ENCODE results near the gene KRTAP4-12.
"Not testable (repeated sequence)": the region's sequence is repeated elsewhere in the genome, so short reads cannot be mapped to it uniquely, and the experiment has no call there.

Gene KRTAP4-12

GRCh38 chr17:41123991-41124371 is at the start of gene KRTAP4-12:
Gene KRTAP4-12, minus strand, starts transcription at chr17:41124182. Its CDS starts 60 bp downstream, at chr17:41124122.
- not testable (repeated sequence) for DNase-seq

GRCh38 chr17:41171886-41172285 is 47.9 kb upstream of the KRTAP4-12 start:
- no peak for DNase-seq

DNA sequence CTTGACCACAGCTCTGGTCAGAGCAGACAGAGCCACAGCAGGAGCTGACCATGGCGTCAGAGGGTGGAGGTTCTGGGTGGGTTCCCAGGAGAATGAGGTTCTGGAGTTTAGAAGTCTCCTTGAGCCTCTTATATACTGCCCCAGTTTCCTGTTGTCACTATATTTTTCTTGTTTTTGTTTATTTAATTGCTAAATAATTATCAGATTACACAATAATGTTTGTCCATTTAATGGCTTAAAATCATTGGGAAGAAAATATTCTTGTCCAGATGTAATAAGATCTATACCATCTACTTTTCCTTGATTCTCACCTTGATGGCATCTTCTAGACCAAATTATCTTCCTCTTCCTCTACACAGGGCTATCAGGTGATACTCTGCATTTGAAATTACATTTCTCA is 44.1 kb upstream of the KRTAP4-12 start, which contains the start of gene KRTAP4-3:
KRTAP4-3 (minus strand) TSS at position 101 of the 400 bp plus-strand sequence; CDS start at position 52, 49 bp downstream.
- no peak for DNase-seq

DNA sequence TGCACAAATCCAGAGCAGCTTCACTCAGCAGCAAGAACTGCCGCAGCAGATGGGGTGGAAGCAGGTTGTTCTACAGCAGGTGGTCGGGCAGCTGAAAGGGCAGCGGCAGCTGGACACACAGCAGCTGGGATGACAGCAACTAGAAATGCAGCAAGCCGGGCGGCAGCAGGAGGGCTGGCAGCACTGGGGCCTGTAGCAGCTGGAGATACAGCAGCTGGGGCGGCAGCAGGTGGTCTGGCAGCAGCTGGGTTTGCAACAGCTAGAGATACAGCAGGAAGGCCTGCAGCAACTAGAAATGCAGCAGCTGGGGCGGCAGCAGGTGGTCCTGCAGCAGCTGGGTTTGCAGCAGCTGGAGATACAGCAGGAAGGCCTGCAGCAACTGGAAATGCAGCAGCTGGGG is 43.6 kb upstream of the KRTAP4-12 start:
- no peak for DNase-seq

GRCh38 chr17:41163828-41164227 is 39.8 kb upstream of the KRTAP4-12 start:
- DNase-seq = no peak

DNA sequence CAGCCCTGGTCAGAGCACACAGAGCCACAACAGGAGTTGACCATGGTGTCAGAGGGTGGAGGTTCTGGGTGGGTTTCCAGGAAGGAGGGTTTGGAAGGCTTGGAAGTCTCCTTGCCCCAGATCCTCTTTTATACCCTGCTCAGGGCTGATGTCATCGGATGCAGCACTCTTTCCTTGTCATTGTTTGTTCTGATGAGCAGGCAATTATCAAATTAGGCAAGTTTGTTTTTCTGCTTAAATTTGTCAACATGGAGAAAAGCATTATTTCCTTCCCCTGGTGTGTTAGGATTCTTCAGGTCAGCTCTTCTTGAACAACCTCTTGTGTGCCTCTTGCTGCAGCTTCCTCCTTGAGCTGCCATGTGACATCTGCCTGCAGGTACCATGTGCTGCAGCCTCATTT is 36.7 kb upstream of the KRTAP4-12 start, which contains the start of gene KRTAP4-4:
KRTAP4-4 (minus strand) TSS at position 101 of the 400 bp plus-strand sequence; CDS start at position 44, 57 bp downstream.
- DNase-seq = no peak

DNA sequence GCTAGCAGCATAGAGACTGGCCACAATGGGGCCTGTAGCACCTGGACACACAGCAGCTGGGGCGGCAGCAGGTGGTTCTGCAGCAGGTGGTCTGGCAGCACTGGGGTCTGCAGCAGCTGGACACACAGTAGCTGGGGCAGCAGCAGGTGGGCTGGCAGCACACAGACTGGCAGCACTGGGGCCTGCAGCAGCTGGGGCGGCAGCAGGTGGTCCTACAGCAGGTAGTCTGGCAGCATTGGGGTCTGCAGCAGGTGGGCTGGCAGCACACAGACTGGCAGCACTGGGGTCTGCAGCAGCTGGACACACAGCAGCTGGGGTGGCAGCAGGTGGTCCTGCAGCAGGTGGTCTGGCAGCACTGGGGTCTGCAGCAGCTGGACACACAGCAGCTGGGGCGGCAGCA is 36.2 kb upstream of the KRTAP4-12 start:
- not testable (repeated sequence) for DNase-seq

DNA sequence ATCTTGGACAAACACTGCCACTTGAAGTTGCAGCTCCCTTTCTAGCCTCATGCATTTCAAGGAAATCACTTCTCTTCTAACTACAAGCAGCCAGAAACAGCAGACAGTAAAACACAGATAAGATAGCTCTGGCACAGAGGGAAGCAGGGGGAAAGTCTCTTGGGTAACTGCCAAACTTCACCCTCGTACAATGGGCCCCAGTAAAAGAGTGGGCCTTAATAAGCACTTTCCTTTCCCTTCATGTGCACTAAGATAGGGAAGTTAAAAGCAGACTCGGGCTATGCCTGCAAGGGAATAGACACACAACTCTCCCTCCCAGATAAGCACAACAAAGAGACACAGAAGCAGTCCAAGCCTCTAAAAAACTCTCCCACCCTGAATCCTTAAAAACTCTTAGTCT is 29.9 kb upstream of the KRTAP4-12 start:
- no peak for DNase-seq

DNA sequence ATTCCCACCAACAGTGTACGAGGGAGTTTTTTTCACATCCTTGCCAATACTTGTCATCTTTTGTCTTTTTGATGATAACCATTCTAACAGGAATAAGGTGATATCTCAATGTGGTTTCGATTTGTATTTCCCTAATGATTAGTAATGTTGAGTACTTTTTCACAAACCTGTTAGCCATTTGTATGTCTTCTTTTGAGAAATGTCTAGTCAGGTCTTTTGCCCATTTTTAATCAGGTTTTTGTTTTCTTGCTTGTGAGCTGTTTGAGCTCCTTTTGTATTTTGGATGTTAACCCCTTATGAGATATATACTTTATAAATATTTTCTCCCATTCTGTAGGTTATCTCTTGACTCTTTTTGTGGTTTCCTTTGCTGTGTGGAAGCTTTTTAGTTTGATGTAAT is 27.5 kb upstream of the KRTAP4-12 start:
- no peak for DNase-seq

DNA sequence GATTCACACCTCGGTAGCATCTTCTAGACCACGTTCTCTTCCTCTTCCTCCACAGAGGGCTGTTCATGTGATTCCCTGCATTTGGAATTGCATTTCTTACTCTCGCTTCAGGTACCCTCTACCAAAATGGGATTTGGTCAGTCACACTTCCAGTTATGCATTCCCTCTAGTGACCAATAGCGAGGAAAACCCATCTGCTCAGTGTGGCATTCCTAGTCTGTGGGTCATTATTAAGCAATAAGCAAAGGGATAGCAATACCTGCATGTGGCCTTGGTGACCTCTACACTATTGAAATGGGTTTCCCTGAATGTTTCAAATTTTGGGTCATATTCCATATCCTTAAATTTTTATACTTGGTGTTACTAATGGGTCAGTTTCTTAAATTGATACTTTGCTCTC is 26.0 kb upstream of the KRTAP4-12 start:
- no peak for DNase-seq

GRCh38 chr17:41149652-41149985 is 25.6 kb upstream of the KRTAP4-12 start, which contains the start of gene KRTAP4-5:
Gene KRTAP4-5, minus strand, starts transcription at chr17:41149825. Its CDS starts 58 bp downstream, at chr17:41149767.
- no peak for DNase-seq

DNA sequence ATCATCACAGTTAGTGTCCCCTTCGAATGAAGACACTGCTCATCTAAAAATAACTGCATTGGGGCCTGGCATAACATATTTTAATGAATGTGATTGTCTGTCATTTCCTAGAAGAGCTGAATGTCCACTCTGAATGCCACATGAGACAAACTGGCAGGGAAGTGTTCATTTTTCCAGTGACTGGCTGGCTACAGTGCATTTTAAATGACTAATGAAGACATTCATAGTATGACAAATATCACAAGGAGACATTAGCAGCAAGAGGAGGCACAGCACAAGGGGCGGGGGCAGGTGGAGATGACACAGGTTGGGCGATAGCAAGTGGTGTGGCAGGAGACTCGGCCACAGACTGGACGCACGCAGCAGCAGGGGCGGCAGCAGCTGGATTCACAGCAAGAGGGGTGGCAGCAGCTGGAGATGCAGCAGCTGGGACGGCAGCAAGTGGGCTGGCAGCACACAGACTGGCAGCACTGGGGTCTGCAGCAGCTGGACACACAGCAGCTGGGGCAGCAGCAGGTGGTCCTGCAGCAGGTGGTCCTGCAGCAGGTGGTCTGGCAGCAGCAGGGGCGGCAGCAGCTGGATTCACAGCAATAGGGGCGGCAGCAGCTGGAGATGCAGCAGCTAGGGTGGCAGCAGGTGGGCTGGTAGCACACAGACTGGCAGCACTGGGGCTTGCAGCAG is 25.1 kb upstream of the KRTAP4-12 start:
- not testable (repeated sequence) for DNase-seq

DNA sequence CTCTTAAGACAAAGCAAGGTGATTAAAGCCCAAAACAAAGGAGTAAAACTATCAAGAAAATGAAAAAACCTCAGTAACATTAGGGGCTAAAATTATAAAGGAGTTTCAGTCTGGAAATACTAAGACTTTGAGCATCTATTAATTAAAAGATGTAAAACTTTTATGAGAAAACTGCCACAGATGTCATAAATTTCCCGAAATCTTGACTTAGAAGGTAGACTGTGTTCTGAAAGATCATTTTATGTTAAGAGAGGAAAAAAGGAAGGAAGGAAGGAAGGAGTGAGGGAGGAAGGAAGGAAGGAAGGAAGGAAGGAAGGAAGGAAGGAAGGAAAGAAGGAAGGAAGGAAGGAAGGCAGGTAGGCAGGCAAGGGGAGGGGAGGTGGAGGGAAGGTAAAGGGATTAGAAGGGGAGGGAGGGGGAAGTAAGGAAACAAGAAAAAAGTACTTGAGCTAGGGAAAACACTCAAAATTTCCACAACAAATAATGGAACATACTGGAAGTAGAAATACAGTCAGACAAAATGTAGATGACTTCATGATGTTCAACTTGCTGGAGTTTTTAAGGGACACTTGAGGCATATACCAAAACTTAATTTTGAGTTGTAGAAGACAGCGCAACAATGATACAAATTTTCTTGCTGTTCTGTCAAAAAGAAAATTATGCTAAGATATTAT is 23.7 kb upstream of the KRTAP4-12 start:
- DNase-seq = no peak

DNA sequence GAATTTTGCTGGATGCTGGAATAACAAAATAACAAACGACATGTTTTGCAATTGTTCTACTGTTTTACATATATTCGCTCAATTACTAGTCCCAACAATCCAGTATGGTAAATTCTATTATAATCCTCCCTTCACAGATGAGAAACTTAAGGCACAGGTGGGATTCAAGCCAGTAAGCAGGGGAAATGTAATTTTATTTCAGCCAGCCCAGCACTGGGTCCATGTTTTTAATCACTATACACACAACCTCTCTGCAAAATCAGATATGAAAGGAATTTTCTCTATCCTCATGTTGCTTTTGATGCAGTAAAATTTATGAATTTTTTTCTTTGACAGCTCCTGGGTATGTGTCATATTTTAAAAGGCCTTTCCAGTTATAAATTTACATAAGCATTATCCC is 21.3 kb upstream of the KRTAP4-12 start:
- DNase-seq = no peak

GRCh38 chr17:41144846-41145245 is 20.9 kb upstream of the KRTAP4-12 start:
- no peak for DNase-seq

DNA sequence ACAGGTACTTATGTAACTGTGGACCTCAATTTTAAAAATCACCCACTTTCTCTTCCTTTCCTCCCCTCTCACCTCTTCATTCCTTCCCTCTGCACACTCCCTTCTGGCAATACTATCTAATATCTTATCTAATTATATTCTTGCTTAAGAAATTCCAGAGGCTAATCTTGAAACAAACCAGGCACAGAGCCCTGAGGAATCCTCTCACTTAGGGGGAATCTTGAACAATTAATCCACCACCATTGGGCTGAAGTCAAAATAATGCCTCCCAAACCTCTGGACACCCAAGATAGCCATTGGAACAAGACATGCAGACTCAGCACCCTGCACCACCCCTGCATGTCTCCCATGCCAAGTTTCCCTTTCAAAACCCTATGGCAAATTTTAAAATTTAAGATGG is 17.4 kb upstream of the KRTAP4-12 start:
- DNase-seq = no peak

GRCh38 chr17:41140360-41141131 is 16.6 kb upstream of the KRTAP4-12 start, which contains the start of gene KRTAP4-6:
Gene KRTAP4-6, minus strand, starts transcription at chr17:41140544. Its CDS starts 57 bp downstream, at chr17:41140487.
- no peak for DNase-seq

DNA sequence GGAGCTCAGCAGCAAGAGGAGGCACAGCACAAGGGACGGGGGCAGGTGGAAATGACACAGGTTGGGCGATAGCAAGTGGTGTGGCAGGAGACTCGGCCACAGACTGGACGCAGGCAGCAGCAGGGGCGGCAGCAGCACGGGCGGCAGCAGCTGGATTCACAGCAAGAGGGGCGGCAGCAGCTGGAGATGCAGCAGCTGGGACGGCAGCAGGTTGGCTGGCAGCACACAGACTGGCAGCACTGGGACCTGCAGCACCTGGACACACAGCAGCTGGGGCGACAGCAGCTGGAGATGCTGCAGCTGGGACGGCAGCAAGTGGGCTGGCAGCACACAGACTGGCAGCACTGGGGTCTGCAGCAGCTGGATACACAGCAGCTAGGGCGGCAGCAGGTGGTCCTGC is 15.9 kb upstream of the KRTAP4-12 start:
- not testable (repeated sequence) for DNase-seq

GRCh38 chr17:41133880-41134735 is 10.1 kb upstream of the KRTAP4-12 start:
- DNase-seq = no peak

GRCh38 chr17:41131979-41132378 is 8.0 kb upstream of the KRTAP4-12 start:
- DNase-seq = no peak

GRCh38 chr17:41127371-41127770 is 3.4 kb upstream of the KRTAP4-12 start:
- no peak for DNase-seq

- no peak for DNase-seq
Measured at GRCh38 chr17:41126412-41126811, 2.4 kb upstream of the KRTAP4-12 start.

All from DMS 273 treated with DMSO at 0.1 percent for 48 hours (cell line).